NCI-H748 (cell line): Measurements from ENCODE around the gene ZCCHC2.
A peak's percentile ranks its signal among the peaks of the same experiment; 100 is the strongest.

ENCODE experiments used
- DNase-seq: peaks from one replicate; lab custom pipeline; 2025; ENCODE audit not compliant: unreplicated experiment; lab: John Stamatoyannopoulos, UW

Gene ZCCHC2

DNA sequence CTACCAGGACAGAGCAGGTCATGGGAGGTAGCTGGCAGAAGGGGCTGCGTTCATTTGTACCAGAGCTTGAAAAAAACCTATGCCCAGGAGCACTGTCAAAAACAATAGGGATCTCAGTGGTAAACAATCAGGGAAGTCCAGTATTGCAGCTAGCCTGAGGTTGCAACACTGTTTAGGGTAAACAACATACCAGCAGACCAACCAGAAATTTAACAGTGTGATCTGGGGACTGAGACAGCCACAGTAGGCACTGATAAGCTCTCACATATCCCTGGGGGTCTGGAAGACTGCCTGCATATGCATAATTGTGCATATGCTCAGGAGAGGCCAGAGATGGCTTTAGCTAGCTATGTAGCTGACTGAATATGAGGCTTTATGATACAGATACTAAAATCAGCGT lies 12.0 kb upstream of the ZCCHC2 start:
- no peak for DNase-seq

DNA sequence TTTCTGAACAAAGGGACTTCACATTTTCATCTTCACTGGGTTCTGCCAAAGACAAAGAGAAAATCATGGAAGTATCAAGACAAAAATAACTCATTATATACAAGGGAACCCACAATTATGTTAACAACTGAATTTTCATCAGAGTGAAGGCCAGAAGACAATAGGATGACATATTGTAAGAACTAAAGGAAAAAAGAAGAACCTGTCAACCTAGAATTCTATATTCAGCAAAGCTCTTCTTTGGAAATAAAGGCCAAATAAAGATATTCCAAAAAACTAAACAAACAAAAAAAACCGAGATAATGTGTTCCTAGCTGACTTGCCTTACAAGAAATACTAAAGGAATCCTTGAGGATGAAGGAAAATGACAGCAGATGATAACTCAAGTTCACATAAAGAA lies 10.3 kb upstream of the ZCCHC2 start:
- DNase-seq, result no peak

DNA sequence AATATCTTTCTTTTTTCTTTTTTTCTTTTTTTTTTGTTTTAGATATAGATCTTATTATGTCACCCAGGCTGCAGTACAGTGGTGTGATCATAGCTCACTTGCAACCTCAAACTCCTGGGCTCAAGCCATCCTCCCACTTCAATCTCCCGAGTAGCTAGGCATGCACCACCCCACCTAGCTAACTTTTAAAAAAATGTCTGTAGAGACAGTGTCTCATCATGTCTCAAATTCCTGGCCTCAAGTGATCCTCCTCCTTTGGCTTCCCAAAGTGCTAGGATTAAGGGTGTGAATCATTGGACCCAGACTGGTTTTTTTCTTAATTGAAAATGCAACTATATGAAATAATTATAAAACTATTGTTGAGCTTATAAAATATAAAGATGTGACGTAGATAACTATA lies 9.8 kb upstream of the ZCCHC2 start:
- DNase-seq, result no peak

- no peak for DNase-seq
These were observed 8.3 kb upstream of the ZCCHC2 start for GRCh38 chr18:62514570-62514969.

DNA sequence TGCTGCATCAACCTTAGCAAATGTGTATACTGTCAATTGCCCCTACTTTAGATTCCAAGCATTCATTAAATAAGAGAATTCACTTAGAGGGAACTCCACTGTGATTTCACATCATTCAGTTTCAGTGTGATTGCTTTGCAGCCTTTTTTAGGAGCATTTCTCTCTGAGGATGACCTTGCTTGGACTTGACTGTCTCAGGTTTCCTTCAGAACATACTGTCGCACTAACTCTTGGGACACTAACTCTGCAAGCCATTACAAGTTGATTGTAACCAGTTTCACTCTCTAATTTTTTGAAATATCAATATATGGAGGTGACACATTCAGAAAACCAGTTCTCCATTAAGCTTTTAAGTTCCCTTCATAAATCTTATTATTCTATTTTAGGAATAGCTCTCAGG lies 6.6 kb upstream of the ZCCHC2 start:
- DNase-seq, result no peak

- no peak for DNase-seq
These were observed 4.1 kb upstream of the ZCCHC2 start for GRCh38 chr18:62518460-62519375.

DNA sequence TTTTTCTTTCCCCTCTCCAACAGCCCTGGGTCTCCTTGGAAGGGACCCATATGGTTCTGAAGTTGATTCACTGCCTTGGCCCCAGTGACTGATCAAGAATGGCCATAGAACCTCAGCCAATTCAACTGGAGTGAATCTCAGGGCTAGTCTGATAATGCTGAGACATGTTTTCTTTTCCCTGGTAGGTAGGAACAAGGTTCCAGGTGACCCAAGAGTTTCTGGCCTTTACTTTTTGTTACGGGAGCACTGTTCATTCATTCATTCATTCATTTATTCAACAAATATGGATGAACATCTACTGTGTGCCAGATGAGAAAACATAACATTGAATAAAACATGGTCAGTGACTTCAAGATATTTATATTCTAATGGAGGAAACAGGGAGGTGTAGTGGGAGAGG lies 3.1 kb upstream of the ZCCHC2 start:
- DNase-seq, result no peak

DNA sequence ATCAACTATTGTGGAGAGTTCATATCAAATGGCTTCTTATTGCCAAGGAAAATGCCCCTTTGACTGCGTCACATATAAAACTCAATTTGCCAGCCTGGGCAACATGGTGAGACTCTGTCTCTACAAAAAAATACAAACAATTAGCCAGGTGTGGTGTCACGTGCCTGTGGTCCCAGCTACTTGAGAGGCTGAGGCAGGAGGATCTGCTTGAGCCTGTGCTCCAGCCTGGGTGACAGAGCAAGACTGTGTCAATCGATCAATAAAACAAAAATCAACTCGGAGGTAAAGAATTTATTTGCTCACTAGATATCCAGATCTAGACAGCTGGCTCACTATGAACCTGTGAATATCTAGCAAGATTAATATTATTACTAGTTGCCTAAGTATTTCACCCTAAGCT lies 1.7 kb upstream of the ZCCHC2 start:
- DNase-seq, result no peak

- DNase-seq, result no peak
These were observed 1.2 kb upstream of the ZCCHC2 start for GRCh38 chr18:62521593-62521992.

GRCh38 chr18:62522178-62522503 lies 684 bp upstream of the ZCCHC2 start:
- peak; percentile 74 for DNase-seq

GRCh38 chr18:62523255-62523588 lies 397 bp downstream of the ZCCHC2 start:
- no peak for DNase-seq

GRCh38 chr18:62523631-62524439 lies 1.0 kb downstream of the ZCCHC2 start:
- peak; percentile 70 for DNase-seq

DNA sequence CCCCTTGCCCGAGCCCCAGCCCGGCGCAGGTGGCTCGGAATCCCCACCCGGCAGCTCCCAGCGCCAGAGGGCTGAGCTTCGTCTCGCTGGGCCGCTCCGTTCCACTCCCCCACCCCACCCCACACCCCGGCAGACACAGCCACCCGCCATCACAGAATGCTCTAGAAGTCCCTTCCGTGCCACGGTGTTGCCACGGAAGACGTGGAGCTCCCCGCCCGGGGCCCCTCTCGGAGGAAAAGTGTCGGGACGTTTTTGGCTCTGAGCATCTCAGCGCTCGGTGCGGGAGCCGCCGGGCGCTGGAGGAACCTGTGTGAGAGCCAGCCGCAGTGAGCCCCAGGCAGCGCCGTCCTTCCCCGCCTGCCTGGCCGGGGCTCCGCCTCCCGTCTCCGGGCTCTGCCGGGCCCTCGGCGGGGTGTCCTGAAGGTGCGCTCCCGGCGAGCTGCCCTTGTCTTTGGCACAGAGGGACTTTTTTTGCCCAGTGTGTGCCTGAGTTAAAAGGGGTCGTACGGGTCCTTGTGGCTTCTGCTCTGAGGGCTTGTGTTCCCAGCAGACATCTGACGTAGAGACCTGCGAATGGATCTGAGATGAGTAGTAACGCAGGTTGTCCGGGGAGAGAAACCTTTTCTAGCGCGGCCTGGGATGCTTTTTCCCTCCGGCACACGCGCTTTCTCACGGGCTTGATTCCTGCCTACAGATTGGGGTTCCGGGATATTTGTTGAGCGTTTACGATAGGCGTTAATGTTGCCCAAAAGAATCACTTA lies 1.8 kb downstream of the ZCCHC2 start:
- peak; percentile 79 for DNase-seq

DNA sequence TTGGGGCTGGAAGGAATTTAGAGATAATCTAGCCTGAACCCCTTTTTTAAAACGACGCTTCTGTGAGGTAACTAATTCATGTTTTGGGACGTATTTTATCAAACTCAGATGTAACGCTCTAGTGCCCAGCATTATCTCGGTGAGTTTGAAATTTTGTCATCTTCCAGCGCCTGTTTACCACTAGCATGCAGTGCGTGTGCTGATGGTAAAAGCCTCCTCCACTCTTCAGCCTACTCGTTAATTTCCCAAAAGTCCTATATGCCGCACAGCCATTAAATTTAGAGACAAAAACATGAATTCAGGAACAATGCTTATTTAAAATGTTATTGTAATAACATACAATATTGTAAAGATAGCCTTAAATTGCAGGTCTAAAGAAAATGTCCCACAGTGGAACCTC lies 2.8 kb downstream of the ZCCHC2 start:
- DNase-seq, result no peak

GRCh38 chr18:62526098-62527025 lies 3.5 kb downstream of the ZCCHC2 start:
- DNase-seq, result peak; percentile 89

DNA sequence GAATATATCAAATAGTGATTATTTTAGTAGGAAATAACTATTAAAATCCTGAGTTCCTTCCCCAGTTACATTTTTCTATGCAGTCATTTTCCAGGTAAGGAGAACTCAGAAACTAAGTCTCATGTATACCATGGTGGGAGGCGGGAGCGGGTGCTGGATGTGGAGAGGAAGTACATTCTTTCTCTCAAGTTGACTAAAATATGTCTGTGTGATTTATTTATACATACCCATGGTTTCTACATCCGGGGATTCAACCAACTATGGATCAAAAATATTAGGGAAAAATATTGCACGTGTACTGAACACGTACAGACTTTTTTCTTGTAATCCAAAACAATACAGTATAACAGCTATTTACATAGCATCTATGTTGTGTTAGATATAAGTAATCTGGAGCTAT lies 6.8 kb downstream of the ZCCHC2 start:
- DNase-seq, result no peak

GRCh38 chr18:62531078-62531477 lies 8.3 kb downstream of the ZCCHC2 start:
- DNase-seq, result no peak

DNA sequence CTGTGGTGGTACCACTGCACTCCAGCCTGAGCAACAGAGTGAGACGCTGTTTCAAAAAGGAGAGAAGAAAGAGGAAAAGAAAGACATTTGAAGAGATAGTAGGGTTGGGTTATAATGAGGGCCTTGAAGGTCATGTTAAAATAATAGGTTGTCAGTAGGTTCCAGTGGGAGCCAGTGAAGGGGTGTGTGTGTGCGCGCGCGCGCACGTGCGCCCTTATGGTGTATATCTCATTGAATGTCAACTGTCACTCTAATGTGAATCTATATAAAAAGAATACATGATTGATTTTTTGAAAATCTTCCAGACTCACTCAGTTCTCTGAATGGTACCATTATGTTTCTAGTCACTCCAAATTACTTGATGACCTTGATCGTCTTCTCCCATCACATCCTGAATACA lies 9.1 kb downstream of the ZCCHC2 start:
- DNase-seq, result no peak

GRCh38 chr18:62536005-62536404 lies 13.2 kb downstream of the ZCCHC2 start:
- no peak for DNase-seq

DNA sequence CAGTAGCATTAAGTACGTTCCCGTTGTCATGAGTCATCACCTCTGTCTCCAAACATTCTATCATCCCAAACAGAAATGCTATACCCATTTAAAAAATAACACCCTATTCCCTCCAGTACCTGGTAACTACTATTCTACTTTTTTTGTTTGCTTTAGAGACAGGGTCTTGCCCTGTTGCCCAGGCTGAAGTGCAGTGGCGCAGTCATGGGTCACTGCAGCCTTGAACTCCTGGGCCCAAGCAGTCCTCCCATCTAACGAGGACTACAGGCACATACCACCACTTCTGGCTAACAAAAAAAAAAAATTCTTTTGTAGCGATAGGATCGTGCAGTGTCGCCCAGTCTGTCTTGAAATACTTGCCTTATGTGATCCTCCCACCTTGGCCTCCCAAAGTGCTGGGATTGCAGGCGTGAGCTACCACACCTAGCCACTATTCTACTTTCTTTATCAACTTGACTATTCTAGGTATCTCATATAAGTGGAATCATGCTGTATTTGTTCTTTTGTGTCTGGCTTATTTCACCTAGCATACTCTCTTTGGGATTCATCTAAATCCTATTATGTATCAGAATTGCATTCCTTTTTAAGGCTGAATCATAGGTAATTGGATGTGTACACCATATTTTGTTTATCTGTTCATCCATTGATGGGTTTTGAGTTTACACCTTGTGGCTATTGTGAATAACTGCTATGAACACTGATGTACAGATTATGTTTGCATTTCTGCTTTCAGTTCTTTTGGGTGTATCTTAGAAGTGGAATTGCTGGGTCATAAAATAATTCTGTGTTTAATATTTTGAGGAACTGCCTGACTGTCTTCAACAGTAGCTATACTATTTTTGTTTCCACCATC lies 14.4 kb downstream of the ZCCHC2 start:
- DNase-seq, result no peak
